Heart left ventricle (tissue), 16 donors: ENCODE data around the gene LRPAP1. TPM values are rescaled to one million over a fixed set of nuclear protein-coding genes. Genes with fewer than 3 reads are reported as not detected.

ENCODE experiments used
- ATAC-seq, 4 donors: fragments of 200-7000 bp; cut with Tn5 transposase; one replicate each; pipeline ENCODE4 v1.9.1; 2020 to 2022; ENCODE audit warnings: moderate library complexity in 4 of 4, mild to moderate bottlenecking in 3 of 4, moderate number of reproducible peaks in 1 of 4
- DNase-seq, 5 donors: peaks; one replicate each; pipeline ENCODE4 v3.0.0-alpha.2; 2020
- H3K27ac ChIP-seq, 12 donors: fragments of 200-600 bp; sonication (generic) in 4 of 12; one replicate each; pipeline versions ENCODE4 v1.5.0 to v1.8.0; 2016 to 2022; ENCODE audit warnings: mild to moderate bottlenecking in 2 of 12
- H3K27me3 ChIP-seq, 9 donors: fragments of 200-600 bp; sonication (generic) in 2 of 9; one replicate each; pipeline versions ENCODE4 v1.5.1 to v1.8.0; 2016 to 2022; ENCODE audit warnings: mild to moderate bottlenecking in 3 of 9
- H3K36me3 ChIP-seq, 9 donors: fragments of 200-600 bp; sonication (generic) in 2 of 9; one replicate each; pipeline versions ENCODE4 v1.5.0 to v1.8.0; 2018 to 2022; ENCODE audit warnings: mild to moderate bottlenecking in 2 of 9
- H3K4me1 ChIP-seq, 12 donors: fragments of 200-600 bp; sonication (generic) in 4 of 12; one replicate each; pipeline versions ENCODE4 v1.5.0 to v1.8.0; 2016 to 2022; ENCODE audit warnings: mild to moderate bottlenecking in 3 of 12
- H3K4me3 ChIP-seq, 12 donors: fragments of 200-600 bp; sonication (generic) in 4 of 12; one replicate each; pipeline versions ENCODE4 v1.5.0 to v1.8.0; 2017 to 2022; ENCODE audit warnings: mild to moderate bottlenecking in 9 of 12, moderate library complexity in 4 of 12
- H3K9me3 ChIP-seq, 12 donors: fragments of 200-600 bp; sonication (generic) in 4 of 12; one replicate each; pipeline versions ENCODE4 v1.5.0 to v1.8.0; 2016 to 2022; ENCODE audit warnings: mild to moderate bottlenecking in 1 of 12
- CTCF ChIP-seq, 12 donors: fragments of 200-600 bp; sonication (generic) in 4 of 12; IDR thresholded peaks; one replicate each; pipeline versions ENCODE4 v1.5.0 to v1.8.0; 2018 to 2022; ENCODE audit warnings: antibody characterized with exemption in 12 of 12, mild to moderate bottlenecking in 5 of 12
- POLR2A ChIP-seq, 2 donors: fragments of 450-650 bp; IDR thresholded peaks; one replicate each; pipeline ENCODE4 v1.6.1; 2017; ENCODE audit warnings: antibody characterized with exemption in 2 of 2, mild to moderate bottlenecking in 2 of 2, moderate library complexity in 2 of 2
- WGBS, 4 donors: extraction: QIAGEN DNeasy Blood & Tissue Kit in 2 of 4; methylation state at CpG; one replicate each; pipeline versions ENCODE4 v1.1.5 to v1.1.7; 2013 to 2018; 5-methylcytosine and 5-hydroxymethylcytosine counted together
- intact Hi-C, 10 donors: fragments of 100-400 bp; cut with DNase I; formaldehyde crosslinking; loops; one replicate each; pipeline versions ENCODE4 v1.11.1 to v1.14.2; 2022
- polyA plus RNA-seq, 2 donors: library from polyadenylated mRNA; stranded (reverse); fragments of 200-250 nt; gene quantifications; one replicate each; pipeline ENCODE4 v1.2.3, GENCODE V29; 2013
- total RNA-seq, 9 donors: library from RNA; depleted of rRNA in 2 of 9; stranded (reverse); fragments of >200 nt in 2 of 9; fragmentation: NEBNext Ultra II Directional in 3 of 9; extraction: Animal tissue kit (Norgen Biotek cat#: 25700) in 3 of 9; gene quantifications; one replicate each; pipeline versions ENCODE4 v1.1.0 to v1.2.4, GENCODE V29; 2016 to 2023
- donor health status: ischemic (EF 13 %, LVEDD 7.1; RV severe dilation, severe dysfunction).
- donor health status: healthy with polysubstance abuse.
- donor health status: DM: no; HTN: yes; CAD: no.
- donor health status: DM: no; HTN: no; CAD: no.
- donor health status: ischemic (EF 25% LVEDD 6.9; RV normal size, moderate dysfunction).
- donor health status: ischemic (EF 25% LVEDD 5.7; RV mildly dilated, moderate dysfunction).
- donor health status: healthy.
- donor health status: DM: yes; HTN: yes; CAD: no.
- donor health status: ischemic (EF 35%, LVEDD 5.7; RV mildly dilated, moderate dysfunction).
- donor health status: nonischemic (EF 11% LVEDD 7.7; RV severe dilation, severe dysfunction).
- donor health status: DM: yes; HTN: yes; CAD: no.
- donor health status: PGD.
- donor health status: ischemic (EF 29% LVEDD 5.4; RV normal size, mild dysfunction).
- donor health status: nonischemic (EF 23%, LVEDD 6.1; RV moderate dilation, normal function).

The LRPAP1 gene
- total and polyA plus RNA-seq, 11 donors, result 105 to 389 (median 283) TPM

- TF ChIP-seq POLR2A (IDR thresholded peaks at IDR 0.05) (no peak), CTCF (IDR thresholded peaks at IDR 0.05) (no peak)
- Histone ChIP-seq H3K36me3 (no peaks in the 10 kb centered on the region), H3K4me1 (peaks cover 0 to 58% (median 16%) of the 10 kb centered on the region in 12 donors), H3K27me3 (peaks cover 0 to 24% (median 9%) of the 10 kb centered on the region in 9 donors), H3K27ac (peak overlapping the region; percentile 64 to 98 (median 88)), H3K9me3 (no peaks in the 10 kb centered on the region), H3K4me3 (peak overlapping the region; percentile 50 to 80 (median 64))
- 27 to 84% (median 56%) methylated on average over 5 to 43 of the region's 43 CpGs for WGBS, 4 donors
- intact Hi-C loops, result loop anchor here in 3 of 10 donors (2.0 kb wide), 2 partner anchors 19 to 21 kb away; no protein-coding TSS in a partner anchor
- DNase-seq (peak in 2 of 5 donors; percentile 29 to 62), ATAC-seq (peak in 1 of 4 donors; percentile 1)
Measured at GRCh38 chr4:3463556-3464348, 68.5 kb downstream of the LRPAP1 start.

GRCh38 chr4:3462790-3463415, 69.3 kb downstream of the LRPAP1 start, which contains the start of gene DOK7:
TSS of gene DOK7 (plus strand) at chr4:3463306. CDS start at chr4:3463376, 70 bp downstream.
- Histone ChIP-seq H3K27me3 (peaks cover 0 to 24% (median 9%) of the 10 kb centered on the region in 9 donors), H3K27ac (peak within 1 kb of the TSS; percentile 67 to 98 (median 88)), H3K4me1 (peaks cover 0 to 57% (median 16%) of the 10 kb centered on the region in 12 donors), H3K36me3 (no peaks in the 10 kb centered on the region), H3K9me3 (no peaks in the 10 kb centered on the region), H3K4me3 (peak within 1 kb of the TSS; percentile 50 to 80 (median 64))
- TF ChIP-seq POLR2A (IDR thresholded peaks at IDR 0.05), result peak; percentile 43
- TF ChIP-seq CTCF (IDR thresholded peaks at IDR 0.05), result no peak
- ATAC-seq (peak in 3 of 4 donors; percentile 26 to 69 (median 60)), DNase-seq (peak; percentile 66 to 81 (median 75))
- intact Hi-C loops, result loop anchor here in 3 of 10 donors (2.0 kb wide), 2 partner anchors 20 to 22 kb away; no protein-coding TSS in a partner anchor
- 5 to 12% (median 8%) methylated on average over 19 to 44 of the region's 44 CpGs for WGBS, 4 donors

GRCh38 chr4:3462321-3462789, 69.9 kb downstream of the LRPAP1 start:
- DNase-seq, result peak in 1 of 5 donors; percentile 22
- peaks cover 0 to 52% (median 16%) of the 10 kb centered on the region in 12 donors for H3K4me1 ChIP-seq
- intact Hi-C loops, result loop anchor here in 3 of 10 donors (2.0 kb wide), 2 partner anchors 20 to 22 kb away; no protein-coding TSS in a partner anchor
- 59 to 73% (median 66%) methylated on average over 6 to 10 of the region's 10 CpGs for WGBS, 4 donors
- H3K9me3 ChIP-seq, result no peaks in the 10 kb centered on the region
- H3K27ac ChIP-seq, result peak overlapping the region in 11 of 12 donors; percentile 27 to 98 (median 90)
- no peak for ATAC-seq
- no peaks in the 10 kb centered on the region for H3K36me3 ChIP-seq
- peak overlapping the region in 1 of 12 donors; percentile 67 for H3K4me3 ChIP-seq
- TF ChIP-seq POLR2A (IDR thresholded peaks at IDR 0.05) (no peak), CTCF (IDR thresholded peaks at IDR 0.05) (no peak)
- H3K27me3 ChIP-seq, result peaks cover 0 to 24% (median 9%) of the 10 kb centered on the region in 9 donors
